SK-N-SH treated with all-trans-retinoic acid at 6 μM for 48 hours (cell line): ENCODE measurements around the gene ACOT13.

Source experiments
- ARNTL ChIP-seq: fragments of 450-650 bp; formaldehyde crosslinking; IDR thresholded peaks from 2 replicates; pipeline ENCODE4 v1.5.0; 2020; ENCODE audit warnings: low read depth, mild to moderate bottlenecking, moderate library complexity, borderline replicate concordance
- BACH2 ChIP-seq: fragments of 250-450 bp; sonication (Bioruptor Pico); IDR thresholded peaks from 2 replicates; pipeline ENCODE4 v1.9.0; 2021; ENCODE audit warnings: mild to moderate bottlenecking, borderline replicate concordance
- CREB5 ChIP-seq: fragments of 250-450 bp; sonication (Bioruptor Pico); IDR thresholded peaks from 2 replicates; pipeline ENCODE4 v1.5.1; 2020; ENCODE audit warnings: low read depth, mild to moderate bottlenecking, moderate library complexity
- GLIS3 ChIP-seq: fragments of 250-450 bp; sonication (Bioruptor Pico); IDR thresholded peaks from 2 replicates; pipeline ENCODE4 v1.5.0; 2020; ENCODE audit warnings: mild to moderate bottlenecking, moderate library complexity
- PATZ1 ChIP-seq: fragments of 250-450 bp; sonication (Bioruptor Pico); IDR thresholded peaks from 2 replicates; pipeline ENCODE4 v1.8.0; 2020; ENCODE audit warnings: mild to moderate bottlenecking, moderate library complexity, borderline replicate concordance
- RARB ChIP-seq: fragments of 250-450 bp; sonication (Bioruptor Pico); IDR thresholded peaks from 2 replicates; pipeline ENCODE4 v1.8.0; 2021; ENCODE audit warnings: mild to moderate bottlenecking, moderate library complexity
- SNAI2 ChIP-seq: fragments of 250-450 bp; sonication (Bioruptor Pico); IDR thresholded peaks from 2 replicates; pipeline ENCODE4 v1.5.0; 2020; ENCODE audit warnings: mild to moderate bottlenecking, moderate library complexity
- TOX ChIP-seq: fragments of 250-450 bp; sonication (Bioruptor Pico); IDR thresholded peaks from 2 replicates; pipeline ENCODE4 v1.8.0; 2021; ENCODE audit warnings: mild to moderate bottlenecking, moderate library complexity, borderline replicate concordance
- ZFP30 ChIP-seq: fragments of 450-650 bp; formaldehyde crosslinking; IDR thresholded peaks from 2 replicates; pipeline ENCODE4 v1.5.0; 2022; ENCODE audit warnings: mild to moderate bottlenecking, moderate library complexity
- ZNF70 ChIP-seq: fragments of 450-650 bp; formaldehyde crosslinking; IDR thresholded peaks from 2 replicates; pipeline ENCODE4 v1.5.0; 2020; ENCODE audit warnings: mild to moderate bottlenecking, moderate library complexity
- ZNF8 ChIP-seq: fragments of 450-650 bp; formaldehyde crosslinking; IDR thresholded peaks from 2 replicates; pipeline ENCODE4 v1.5.0; 2020; ENCODE audit warnings: mild to moderate bottlenecking, moderate library complexity

DNA sequence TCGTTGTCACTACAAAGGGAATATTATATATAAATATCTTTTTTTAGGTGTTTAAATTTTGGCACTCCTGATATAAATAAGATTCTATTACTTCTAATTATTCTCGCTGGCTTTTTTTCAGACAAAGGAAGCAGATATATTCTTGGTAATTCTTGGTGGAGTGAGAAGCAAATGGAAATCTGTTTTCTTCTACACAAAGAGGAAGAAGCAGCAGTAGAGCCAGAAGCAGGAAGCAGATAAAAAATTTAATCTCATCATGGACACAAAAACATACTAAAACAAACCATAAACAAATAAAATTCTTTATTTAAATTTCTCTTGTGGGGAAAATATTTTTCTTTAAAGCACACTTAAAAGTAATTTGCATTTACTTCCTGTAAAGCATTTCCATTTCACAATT, 17.2 kb upstream of the ACOT13 start:
- TF ChIP-seq RARB (no peak), PATZ1 (CRISPR knock-in tag) (no peak), ZNF8 (CRISPR knock-in tag) (no peak), ARNTL (no peak), CREB5 (CRISPR knock-in tag) (no peak), GLIS3 (CRISPR knock-in tag) (no peak), SNAI2 (CRISPR knock-in tag) (no peak), BACH2 (no peak), ZNF70 (CRISPR knock-in tag) (no peak), TOX (CRISPR knock-in tag) (no peak), ZFP30 (no peak)
